ENCODE measurements around the gene NLRP8.
"Not testable (repeated sequence)": the region's sequence is repeated elsewhere in the genome, so short reads cannot be mapped to it uniquely, and the experiment has no call there.

The NLRP8 gene

DNA sequence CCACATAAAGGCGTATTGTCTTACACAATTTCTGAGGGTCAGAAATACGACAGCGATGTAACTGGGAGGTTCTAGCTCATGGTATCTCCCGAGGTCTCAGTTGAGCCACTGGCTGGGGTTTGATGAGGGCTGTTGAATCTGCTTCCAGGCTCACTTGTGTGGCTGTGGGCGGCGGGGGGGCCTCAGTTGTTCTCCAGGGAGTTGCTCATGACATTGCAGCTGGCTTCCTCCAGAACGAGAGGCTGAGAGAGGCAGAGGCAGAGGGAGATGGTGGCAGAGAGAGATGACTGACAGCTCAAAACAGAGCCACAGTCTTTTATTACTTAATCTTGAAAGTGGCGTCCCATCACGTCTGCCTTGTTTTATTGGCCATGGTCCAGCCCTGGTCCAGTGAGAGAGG is 32.8 kb downstream of the NLRP8 start:
- DNase-seq: no peak

GRCh38 chr19:55985254-55985653 is 37.6 kb downstream of the NLRP8 start:
- DNase-seq: no peak

DNA sequence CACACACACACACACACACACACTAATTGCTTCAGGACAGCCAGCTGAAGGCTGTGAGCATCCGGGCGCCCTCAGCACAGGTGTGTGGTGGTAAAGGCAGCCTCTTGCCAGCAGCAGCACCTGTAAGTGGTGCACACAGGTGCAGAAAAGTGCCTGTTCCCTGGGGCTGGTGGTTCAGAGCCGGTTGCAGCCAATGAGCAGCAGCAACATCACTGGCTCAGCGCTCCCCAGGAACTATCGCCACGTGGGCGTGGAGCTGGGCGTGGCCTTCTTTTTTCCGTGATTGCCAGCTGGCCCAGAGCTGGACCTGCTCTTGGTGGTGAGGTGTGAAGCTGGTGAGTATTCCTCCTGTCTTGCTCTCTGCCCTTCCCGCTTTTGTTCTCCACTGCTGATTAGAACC is 38.9 kb downstream of the NLRP8 start, which contains the start of gene NLRP5:
Gene NLRP5 (plus strand): TSS at position 289 of the 400 bp plus-strand sequence.
- no peak for DNase-seq

GRCh38 chr19:55990831-55991230 is 43.2 kb downstream of the NLRP8 start:
- DNase-seq: no peak

DNA sequence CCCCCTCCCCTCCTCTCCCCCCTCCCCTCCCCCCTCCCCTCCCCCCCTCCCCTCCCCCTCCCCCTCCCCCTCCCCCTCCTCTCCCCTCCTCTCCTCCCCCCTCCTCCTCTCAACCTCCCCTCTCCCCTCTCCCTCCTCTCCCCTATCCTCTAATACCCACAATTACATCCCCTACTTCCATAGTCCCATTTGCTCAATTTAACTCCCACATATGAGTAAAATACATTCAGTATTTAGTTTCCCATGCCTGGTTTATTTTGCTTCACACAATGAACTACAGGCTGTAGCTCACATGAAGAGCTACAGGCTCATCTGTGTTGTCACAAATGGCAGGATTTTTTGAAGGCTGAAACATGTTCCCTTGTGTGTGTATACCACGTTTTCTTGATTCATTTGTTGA is 45.9 kb downstream of the NLRP8 start:
- DNase-seq: no peak

DNA sequence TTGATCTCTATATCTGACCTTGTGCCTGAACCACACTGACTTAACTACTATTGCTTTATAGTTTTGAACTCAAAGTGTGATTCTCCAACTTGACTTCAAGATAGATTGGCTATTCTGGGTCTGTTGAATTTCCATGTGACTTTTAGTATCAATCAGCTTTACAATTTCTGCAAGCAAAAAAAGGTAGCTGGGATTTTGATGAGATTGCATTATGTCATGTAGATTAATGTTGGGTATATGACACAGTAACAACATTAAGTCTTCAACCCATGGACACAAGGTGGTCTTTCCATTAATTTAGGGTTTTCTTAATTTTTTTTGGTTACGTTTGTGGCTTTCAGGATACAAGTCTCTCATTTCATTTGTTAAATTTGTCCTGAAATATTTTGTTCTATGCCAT is 67.1 kb downstream of the NLRP8 start:
- DNase-seq: no peak

GRCh38 chr19:56015756-56016155 is 68.1 kb downstream of the NLRP8 start:
- DNase-seq: no peak

GRCh38 chr19:56019325-56019724 is 71.7 kb downstream of the NLRP8 start:
- not testable (repeated sequence) for DNase-seq

DNA sequence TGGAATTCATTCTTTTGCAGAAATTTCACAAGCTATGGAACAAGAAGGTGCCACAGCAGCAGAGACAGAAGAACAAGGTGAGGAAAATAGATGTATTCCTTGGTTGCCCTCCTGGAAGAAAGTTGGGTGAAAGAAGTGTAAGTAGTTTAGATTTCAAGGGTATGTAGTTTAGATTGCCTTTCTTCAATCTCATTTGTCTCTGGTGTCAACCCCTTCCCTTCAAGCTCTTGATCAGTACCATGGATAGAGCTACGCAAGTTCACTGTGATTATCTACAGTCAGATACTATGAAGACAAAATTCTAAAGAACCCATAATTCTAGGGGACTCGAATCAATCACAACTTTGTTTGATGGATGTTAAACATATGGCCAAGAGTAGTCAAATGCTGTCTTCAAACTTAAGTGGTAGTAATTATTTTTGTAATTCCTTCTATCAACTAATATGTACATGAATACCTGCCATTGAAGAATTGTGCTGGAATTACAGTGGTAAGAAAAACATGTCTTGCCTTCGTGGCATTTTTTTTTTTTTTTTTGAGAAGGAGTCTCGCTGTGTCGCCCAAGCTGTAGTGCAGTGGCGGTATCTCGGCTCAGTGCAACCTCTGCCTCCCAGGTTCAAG is 72.8 kb downstream of the NLRP8 start:
- not testable (repeated sequence) for DNase-seq

- DNase-seq: no peak
Measured at GRCh38 chr19:56026769-56027168, 79.1 kb downstream of the NLRP8 start.
